ENCODE measurements around the gene CYTH2.
"Not testable (repeated sequence)": the region's sequence is repeated elsewhere in the genome, so short reads cannot be mapped to it uniquely, and the experiment has no call there.

CYTH2 gene

DNA sequence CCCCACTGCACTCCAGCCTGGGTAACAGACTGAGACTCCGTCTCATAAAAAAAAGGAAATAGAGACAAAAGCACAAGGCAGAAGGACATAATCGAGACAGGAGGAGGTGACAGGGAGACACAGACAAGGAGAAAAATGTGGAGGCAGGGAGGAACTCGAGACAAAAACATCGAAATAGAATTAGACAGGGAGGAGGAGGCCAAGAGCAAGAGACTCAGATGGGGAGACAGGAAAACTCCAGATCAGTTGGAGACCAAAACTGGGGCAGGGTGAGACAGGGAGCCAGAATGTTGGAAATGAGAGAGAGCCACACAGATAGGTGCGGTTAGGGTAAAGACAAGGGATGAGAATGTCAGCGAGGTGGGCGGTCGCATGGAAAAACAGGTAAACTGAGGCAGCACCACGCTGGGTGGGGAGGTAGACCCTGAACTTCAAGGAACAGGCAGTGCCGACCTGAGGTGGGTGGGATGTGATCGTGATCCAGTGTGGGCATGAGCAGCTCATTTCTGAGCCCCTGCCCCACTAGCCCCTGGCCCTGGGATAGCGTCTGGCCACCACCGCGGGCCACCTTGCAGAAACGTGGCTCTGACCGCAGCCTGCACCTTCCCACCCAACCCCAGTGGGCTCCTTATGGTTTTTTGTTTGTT, 15.2 kb downstream of the CYTH2 start:
- H3K4me1 ChIP-seq (ENCODE audit: control insufficient read depth in 1 of 2, insufficient read depth in 1 of 2, low read depth in 1 of 2, low read length in 1 of 2), result peaks cover 10 to 15% of the 10 kb centered on the region in 2 experiments
- H3K4me3 ChIP-seq (ENCODE audit: low read depth in 1 of 2, low read length in 1 of 2), result no peak overlapping the region
- H3K27ac ChIP-seq, result no peak overlapping the region
- H3K9me3 ChIP-seq, result no peaks in the 10 kb centered on the region
- H3K36me3 ChIP-seq, result peaks cover 7% of the 10 kb centered on the region
- TF ChIP-seq, protein P1, sequence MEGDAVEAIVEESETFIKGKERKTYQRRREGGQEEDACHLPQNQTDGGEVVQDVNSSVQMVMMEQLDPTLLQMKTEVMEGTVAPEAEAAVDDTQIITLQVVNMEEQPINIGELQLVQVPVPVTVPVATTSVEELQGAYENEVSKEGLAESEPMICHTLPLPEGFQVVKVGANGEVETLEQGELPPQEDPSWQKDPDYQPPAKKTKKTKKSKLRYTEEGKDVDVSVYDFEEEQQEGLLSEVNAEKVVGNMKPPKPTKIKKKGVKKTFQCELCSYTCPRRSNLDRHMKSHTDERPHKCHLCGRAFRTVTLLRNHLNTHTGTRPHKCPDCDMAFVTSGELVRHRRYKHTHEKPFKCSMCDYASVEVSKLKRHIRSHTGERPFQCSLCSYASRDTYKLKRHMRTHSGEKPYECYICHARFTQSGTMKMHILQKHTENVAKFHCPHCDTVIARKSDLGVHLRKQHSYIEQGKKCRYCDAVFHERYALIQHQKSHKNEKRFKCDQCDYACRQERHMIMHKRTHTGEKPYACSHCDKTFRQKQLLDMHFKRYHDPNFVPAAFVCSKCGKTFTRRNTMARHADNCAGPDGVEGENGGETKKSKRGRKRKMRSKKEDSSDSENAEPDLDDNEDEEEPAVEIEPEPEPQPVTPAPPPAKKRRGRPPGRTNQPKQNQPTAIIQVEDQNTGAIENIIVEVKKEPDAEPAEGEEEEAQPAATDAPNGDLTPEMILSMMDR (IDR thresholded peaks at IDR 0.05), result no peak
- peaks cover 37% of the 10 kb centered on the region for H3K27me3 ChIP-seq

DNA sequence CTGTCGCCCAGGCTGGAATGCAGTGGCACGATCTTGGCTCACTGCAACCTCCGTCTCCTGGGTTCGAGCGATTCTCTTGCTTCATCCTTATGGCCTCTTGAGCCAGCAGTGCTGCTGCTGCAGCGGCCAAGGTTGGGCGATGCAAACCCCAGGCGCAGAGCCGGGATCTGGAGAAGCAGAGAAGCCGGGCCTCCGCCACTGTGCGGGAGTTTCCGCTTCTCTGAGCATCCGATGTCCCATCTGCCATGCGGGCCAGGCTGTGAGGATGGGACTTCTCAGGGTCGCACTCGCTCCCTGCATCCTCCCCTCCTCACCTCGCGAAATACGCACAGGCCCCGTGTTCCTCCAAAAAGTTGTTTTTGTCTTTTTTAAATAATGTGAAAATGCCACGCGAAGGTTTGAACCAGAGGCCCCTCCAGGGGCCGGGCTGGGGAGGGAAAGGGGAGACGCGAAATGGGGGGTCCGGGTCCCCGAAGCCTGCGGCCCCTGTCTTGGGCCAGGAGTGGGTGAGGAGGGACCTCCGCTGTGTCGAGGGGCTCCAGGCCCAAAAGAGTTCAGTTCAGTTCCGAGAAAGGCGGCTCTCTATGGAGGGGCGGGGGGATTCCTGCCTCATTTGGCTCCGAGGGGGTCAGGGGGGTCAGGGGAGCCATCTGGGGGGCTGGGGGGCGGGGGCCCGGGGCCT, 15.9 kb downstream of the CYTH2 start:
- Histone ChIP-seq H3K4me1 (ENCODE audit: control insufficient read depth in 1 of 2, insufficient read depth in 1 of 2, low read depth in 1 of 2, low read length in 1 of 2) (peaks cover 10 to 12% of the 10 kb centered on the region in 2 experiments), H3K27me3 (peaks cover 38% of the 10 kb centered on the region), H3K4me3 (ENCODE audit: low read depth in 1 of 2, low read length in 1 of 2) (no peak overlapping the region), H3K9me3 (no peaks in the 10 kb centered on the region), H3K27ac (no peak overlapping the region), H3K36me3 (no peaks in the 10 kb centered on the region)
- TF ChIP-seq, protein P1 (IDR thresholded peaks at IDR 0.05), result no peak

DNA sequence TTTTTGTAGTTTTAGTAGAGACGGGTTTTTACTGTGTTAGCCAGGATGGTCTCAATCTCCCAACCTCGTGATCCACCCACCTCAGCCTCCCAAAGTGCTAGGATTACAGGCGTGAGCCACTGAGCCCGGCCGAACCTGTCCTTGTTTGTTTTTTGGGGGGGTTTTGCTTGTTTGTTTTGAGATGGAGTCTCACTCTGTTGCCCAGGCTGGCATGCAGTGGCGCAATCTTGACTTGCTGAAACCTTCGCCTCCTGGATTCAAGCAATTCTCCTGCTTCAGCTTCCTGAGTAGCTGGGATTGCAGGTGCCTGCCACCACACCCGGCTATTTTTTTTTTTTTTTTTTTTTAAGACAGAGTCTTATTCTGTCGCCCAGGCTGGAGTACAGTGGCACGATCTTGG, 17.5 kb downstream of the CYTH2 start:
- H3K27me3 ChIP-seq, result peaks cover 38% of the 10 kb centered on the region
- H3K36me3 ChIP-seq; H3K9me3 ChIP-seq; H3K4me3 ChIP-seq (ENCODE audit: low read depth in 1 of 2, low read length in 1 of 2); H3K27ac ChIP-seq: not testable (repeated sequence)
- H3K4me1 ChIP-seq (ENCODE audit: control insufficient read depth in 1 of 2, insufficient read depth in 1 of 2, low read depth in 1 of 2, low read length in 1 of 2), result peaks cover 0 to 12% of the 10 kb centered on the region in 2 experiments

DNA sequence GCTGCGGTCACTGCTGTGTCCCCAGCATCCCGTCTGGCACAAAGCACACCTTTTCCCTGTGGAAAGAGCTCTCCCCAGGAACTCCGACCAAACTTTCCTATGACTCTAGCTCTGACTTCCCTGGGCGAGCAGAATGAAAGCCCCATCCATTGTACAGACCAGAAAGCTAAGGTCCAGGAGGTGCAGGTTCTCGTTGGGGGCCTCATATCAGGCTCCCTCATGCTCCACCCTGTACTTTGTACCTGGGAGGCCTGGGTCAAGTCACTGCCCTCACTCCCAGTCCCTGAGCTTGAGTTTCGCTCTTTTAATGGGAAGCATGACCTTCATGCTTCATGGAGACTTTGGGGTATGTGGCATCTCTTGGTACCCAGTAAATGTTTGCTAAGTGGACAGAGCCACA, 18.4 kb downstream of the CYTH2 start:
- peaks cover 0 to 14% of the 10 kb centered on the region in 2 experiments for H3K4me1 ChIP-seq (ENCODE audit: control insufficient read depth in 1 of 2, insufficient read depth in 1 of 2, low read depth in 1 of 2, low read length in 1 of 2)
- H3K27ac ChIP-seq, result no peak overlapping the region
- H3K4me3 ChIP-seq (ENCODE audit: low read depth in 1 of 2, low read length in 1 of 2), result no peak overlapping the region
- peaks cover 41% of the 10 kb centered on the region for H3K27me3 ChIP-seq
- no peaks in the 10 kb centered on the region for H3K36me3 ChIP-seq
- TF ChIP-seq, protein P1 (IDR thresholded peaks at IDR 0.05), result no peak
- H3K9me3 ChIP-seq, result no peaks in the 10 kb centered on the region

DNA sequence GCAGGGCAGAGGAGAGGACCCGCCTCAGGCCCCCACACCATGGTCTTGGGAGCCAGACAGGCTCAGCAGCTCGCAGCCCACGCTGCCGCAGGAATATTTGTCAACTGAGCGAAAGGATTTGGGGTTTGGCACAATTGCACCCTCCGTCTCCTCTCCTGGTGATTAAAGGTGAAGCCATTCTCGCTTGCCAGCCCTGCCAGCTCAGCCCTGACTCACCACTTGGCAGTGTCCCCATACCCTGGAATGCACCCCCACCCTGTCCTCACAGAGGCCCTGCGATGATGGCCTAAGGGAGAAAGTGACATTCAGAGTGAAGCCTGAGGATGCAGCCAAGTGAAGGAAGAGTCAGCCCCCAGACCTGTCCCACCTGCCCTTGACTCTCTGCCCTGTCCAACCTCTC, 18.8 kb downstream of the CYTH2 start:
- Histone ChIP-seq H3K27ac (no peak overlapping the region), H3K36me3 (no peaks in the 10 kb centered on the region), H3K27me3 (peaks cover 45% of the 10 kb centered on the region), H3K4me1 (ENCODE audit: control insufficient read depth in 1 of 2, insufficient read depth in 1 of 2, low read depth in 1 of 2, low read length in 1 of 2) (peaks cover 0 to 18% of the 10 kb centered on the region in 2 experiments), H3K4me3 (ENCODE audit: low read depth in 1 of 2, low read length in 1 of 2) (no peak overlapping the region), H3K9me3 (peaks cover 3% of the 10 kb centered on the region)
- TF ChIP-seq, protein P1 (IDR thresholded peaks at IDR 0.05), result no peak

DNA sequence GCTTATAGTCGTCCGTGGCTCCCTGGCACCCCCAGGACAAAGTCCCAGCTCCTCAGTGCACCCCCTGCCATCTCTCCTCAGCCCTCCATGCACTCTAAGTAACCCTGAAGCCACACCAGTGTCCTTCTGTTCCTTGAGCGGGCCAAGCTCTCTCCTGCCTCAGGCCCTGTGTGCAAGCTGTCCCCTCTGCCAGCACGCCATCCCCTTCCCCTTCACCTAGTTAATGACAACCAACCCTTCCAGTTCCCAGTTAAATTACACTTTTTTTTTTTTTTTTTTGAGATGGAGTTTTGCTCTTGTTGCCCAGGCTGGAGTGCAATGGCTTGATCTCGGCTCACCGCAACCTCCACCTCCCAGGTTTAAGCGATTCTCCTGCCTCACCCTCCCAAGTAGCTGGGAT, 19.3 kb downstream of the CYTH2 start:
- Histone ChIP-seq H3K4me1 (ENCODE audit: control insufficient read depth in 1 of 2, insufficient read depth in 1 of 2, low read depth in 1 of 2, low read length in 1 of 2) (peaks cover 0 to 23% of the 10 kb centered on the region in 2 experiments), H3K27me3 (peaks cover 50% of the 10 kb centered on the region)
- H3K9me3 ChIP-seq; H3K36me3 ChIP-seq; H3K4me3 ChIP-seq (ENCODE audit: low read depth in 1 of 2, low read length in 1 of 2); H3K27ac ChIP-seq: not testable (repeated sequence)
